HG03342 (cell line): ENCODE results near the gene TRIP11.

Experiments used
- ATAC-seq: cut with Tn5 transposase; IDR thresholded peaks from one replicate; pipeline ENCODE4 v1.9.1; 2021; ENCODE audit warnings: mild to moderate bottlenecking, moderate library complexity; ENCODE audit not compliant: unreplicated experiment

The TRIP11 gene

DNA sequence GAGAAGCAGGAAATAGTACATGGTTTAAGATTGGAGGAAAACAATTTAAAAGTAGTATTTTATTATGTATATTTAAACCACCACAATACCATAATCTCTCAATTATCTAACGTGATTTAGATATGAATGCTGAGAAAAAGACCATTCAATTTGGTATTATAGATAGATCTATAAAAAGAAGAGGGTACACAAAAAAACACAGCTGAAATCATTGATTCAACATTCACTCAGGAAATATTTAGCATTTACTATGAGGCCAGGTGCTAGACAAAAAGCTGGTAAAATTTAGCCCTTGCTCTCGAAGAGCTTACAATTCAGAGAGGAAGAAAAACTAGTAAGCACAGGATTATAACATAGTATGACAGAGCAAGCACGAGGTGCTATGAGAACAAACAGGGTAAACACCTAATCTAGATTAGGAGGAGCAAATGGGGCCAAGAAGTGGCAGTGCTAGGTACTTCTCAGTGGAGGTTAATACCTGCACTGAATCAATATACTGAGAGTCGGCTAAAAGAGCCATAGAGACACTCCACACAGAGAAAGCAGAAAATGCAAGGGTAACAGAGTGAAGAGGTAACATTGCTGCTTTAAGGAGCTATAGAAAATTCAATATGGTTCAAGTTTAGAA, 27.6 kb downstream of the TRIP11 start:
- no peak for ATAC-seq

DNA sequence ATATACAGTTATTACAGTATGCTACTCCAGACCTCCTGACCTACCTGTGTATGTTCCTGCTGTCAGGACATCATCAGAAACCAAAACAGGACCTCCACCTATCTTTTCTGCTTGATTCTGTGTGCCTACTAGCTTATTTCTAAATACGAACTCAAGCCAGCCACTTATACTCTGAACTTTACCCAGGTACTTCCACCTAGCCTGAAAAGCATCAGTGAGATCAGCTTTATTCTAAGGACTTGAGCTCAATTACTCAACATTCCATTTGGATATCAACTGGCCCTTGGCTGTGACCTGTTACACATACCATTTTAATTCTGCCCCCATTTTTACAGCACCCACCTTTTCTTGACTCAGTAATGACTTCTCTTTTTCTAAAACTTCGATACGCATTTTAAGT, 29.2 kb downstream of the TRIP11 start:
- ATAC-seq: no peak

DNA sequence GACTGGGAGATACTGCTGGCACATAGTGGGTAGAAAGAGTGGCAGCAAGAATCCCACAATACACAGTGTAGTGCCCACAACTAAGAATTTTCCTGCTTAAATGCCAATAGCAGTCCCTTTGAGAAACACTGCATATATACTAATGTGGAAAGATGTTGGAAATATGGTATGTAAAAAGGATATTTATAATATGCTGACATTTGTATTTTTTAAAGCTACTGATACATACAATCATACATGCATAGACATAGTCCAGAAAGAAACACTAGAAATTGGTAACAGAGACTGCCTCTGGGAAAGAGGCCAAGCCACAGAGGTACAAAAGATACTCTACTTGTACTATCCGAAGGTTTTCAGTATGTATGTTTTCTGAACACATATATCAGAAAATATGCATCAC, 30.3 kb downstream of the TRIP11 start:
- no peak for ATAC-seq

DNA sequence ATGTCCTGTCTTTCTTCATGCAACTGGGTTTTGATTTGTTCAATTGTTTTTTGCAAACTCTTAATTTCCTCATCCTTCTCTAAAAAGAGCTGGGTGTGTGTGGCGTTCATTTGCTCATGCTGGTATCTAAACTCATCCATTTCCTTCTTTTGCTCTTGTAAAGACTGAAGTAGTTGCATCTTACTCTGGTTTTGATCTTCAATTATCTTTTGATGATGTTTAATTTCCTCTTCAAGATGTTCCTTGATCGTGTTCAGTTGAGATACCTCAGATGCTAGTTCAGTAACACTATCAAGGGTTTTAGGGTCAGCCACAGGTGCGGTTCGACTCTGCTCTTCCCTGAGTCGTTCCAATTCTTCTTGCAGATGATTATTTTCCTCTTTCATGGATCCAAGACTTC, 34.8 kb downstream of the TRIP11 start:
- ATAC-seq: no peak

DNA sequence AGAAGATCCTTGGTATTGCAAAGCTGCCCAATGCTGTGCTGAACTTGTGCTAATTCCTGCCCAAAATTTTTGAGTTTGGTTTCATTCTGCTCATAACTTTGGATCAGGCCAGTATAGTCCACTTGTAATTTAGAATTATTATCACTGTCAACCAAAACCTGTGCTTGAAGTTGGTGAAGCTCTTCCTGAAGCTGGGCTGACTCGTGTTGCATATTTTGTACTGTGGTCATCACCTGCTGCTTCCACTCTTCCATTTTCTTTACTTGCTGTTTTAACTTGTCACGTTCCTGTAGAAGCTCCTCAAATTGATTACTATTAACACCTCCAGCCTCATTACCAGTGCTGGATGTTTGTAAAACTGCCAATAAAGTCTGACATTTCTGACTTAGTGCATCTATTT, 35.8 kb downstream of the TRIP11 start:
- ATAC-seq: no peak

GRCh38 chr14:91998667-91999570, 40.9 kb downstream of the TRIP11 start:
- ATAC-seq: no peak

DNA sequence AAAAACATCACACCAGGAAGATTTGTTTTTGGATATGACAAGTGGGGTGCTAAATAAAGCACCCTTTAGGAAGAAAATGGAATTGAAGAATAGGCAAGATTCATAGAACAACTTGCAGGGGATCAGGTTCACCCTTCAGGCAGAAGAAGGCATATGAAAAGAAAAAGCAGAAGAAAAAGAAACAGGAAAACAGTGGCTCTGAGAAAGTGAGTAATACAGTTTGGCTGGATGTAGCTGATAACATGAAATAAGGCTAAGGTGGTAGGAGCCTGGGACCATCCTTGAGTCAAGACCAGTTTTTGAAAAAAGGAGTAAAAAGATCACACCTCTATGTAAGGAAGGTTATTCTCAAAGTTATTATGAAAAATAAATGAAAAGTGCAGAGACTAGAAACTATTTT, 42.4 kb downstream of the TRIP11 start:
- no peak for ATAC-seq

DNA sequence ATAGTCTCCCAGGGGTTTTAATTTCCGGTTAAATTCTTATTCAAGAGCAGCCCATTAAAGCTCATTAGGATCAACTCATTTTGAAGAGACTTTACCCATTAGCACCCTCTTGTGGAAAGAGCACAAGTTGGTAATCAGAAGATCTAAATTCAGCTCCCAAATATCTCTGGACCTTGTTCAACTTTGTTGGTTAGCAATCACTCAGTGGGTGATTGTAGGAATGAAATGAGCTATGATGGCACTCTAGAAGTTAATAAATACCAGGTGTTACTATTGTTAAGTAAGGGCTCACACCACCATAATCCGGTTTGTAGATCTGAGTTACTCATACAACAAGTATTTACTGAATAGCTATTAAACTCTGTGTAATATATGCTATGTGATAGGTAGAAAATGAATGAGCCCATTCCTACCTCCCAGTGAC, 42.9 kb downstream of the TRIP11 start:
- ATAC-seq: no peak

DNA sequence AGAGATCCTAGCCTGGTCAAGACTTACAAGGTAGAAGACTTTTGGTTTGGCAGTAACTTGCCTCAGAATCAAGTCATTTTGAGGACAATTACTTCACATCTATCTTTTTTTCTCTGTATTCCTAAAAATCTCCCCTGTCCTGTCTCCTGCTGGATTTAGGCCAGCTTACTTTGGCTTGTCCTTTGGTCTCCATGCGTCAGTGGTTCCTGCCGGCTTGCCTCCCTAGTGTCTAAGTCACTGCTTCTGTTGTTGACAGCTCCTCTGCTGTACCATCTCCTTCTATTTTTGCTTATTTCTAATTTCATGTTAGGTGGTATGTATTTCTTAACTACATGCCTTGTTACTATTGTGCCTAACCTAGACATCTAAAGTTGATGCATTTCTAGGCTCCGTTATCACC, 52.7 kb downstream of the TRIP11 start:
- ATAC-seq: no peak

GRCh38 chr14:91985521-91986255, 54.2 kb downstream of the TRIP11 start:
- ATAC-seq: no peak

DNA sequence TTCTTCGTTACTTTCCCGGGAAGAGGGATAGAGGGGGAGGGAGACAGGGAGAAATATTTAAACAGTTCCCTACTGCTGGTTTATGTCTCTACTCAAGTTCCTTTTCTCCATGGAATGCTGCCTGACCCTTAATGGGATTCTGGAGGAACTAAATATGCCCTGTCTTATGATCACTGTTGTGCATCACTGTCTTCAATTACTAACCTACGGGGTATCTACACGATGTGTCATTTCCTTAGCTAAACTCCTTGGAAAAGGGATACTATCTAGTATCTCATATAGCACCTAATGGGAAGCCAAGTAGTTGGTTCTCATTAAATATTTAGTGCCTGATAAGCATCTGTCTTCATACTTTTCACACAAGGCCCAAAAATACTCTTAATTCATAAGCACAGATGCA, 54.9 kb downstream of the TRIP11 start:
- no peak for ATAC-seq

DNA sequence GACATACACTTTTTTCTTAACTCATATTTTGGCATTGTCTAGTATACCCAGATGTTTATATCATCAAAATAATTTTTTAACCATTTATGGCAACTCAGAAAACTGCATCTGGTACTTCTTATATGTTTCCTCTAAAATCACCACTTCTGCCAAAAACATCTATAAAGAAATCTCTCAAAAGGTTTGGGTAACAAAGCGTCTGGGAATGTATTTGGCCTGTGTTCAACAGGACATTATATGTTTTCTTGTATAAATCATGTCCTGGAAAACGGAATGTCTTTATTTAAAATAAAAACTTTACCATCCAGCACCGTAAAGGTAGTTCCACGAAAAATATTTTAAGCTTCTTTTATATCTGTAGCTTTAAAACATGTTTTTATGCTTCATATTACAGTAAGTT, 56.3 kb downstream of the TRIP11 start:
- ATAC-seq: no peak

DNA sequence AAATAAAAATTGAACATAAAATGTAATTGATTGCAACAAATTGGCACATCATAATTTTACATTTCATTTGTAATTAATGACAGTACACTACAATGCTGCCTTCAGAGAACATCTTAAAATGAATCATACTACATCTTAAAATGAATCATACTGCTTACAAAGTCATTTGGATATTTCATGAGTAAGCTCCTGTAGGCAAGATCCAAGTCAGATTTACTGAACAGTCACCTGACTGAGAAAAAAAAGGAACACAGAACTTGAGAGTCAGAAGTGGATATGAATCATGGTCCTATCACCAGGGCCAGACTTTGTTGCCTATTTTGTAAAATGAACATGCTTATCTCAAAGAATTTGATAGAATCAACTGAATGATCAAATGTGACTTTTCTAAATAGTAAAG, 59.7 kb downstream of the TRIP11 start:
- peak; percentile 62 for ATAC-seq

- ATAC-seq: no peak
Observed at GRCh38 chr14:91977884-91978283, 62.0 kb downstream of the TRIP11 start.

GRCh38 chr14:91975763-91976162, 64.1 kb downstream of the TRIP11 start:
- no peak for ATAC-seq

DNA sequence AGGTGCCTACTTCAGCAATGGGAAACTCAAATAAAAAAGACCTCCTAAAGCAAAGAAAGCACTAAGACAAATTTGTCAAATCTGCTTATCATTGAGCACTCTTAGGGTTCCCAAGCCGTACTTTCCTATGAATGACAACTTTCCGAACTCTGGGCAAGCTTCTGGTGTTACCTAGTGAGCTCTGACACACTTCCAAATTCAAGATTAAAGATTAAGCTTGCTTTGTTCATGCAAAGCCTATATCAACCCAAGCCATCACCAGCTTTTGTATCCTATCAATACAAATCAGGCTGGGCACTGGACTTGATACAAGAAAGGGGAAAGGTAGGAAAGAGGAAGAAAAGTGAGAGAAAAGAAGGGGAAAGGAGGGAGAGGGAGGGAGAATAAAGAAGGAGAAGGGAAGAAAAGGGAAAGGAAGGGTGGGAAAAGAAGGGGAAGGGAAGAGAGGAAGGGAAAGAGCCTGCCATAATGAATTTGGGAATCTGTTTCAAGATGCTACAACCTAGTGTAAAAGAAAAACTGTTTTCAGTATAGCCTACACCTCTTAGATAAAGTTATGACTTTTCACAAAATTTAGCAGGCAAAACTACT, 68.6 kb downstream of the TRIP11 start:
- no peak for ATAC-seq

DNA sequence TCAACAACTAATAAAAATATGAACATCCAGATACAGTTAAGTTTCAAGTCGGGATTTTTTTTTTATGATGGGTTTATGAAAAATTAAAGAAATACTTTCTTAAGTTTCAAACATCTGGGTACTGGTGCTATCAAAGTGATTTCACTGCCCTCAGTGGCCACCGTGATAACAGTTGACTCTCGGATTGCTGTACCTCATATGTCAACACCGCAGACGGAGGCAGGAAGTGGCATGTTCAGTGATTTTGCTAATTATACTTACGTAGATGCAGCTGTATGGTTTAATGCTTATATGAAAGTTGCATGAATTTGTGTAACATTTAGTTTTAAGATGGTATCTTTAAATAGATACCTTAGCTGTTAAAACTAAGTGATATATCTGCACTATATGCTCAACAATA, 71.6 kb downstream of the TRIP11 start:
- ATAC-seq: no peak

GRCh38 chr14:91964724-91965123, 75.1 kb downstream of the TRIP11 start:
- no peak for ATAC-seq

DNA sequence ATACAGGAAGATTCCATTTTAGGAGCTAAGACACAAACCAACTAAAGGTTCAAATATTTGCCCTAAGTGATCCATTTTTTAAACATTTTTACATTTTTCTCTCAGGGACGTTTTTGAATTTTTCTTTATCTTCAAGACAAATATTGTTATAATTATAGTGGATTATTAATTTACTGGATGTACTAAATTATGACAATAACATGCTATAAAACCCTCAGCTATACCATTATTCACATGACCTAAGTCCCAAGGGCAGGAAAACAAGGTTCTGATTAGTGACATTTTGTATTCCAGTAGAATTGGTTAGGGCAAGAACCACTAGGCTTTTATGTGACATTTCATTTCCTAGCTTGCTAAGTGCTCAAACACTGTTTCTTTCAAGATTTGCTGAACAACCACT, 75.8 kb downstream of the TRIP11 start:
- ATAC-seq: no peak

GRCh38 chr14:91963465-91963864, 76.4 kb downstream of the TRIP11 start:
- no peak for ATAC-seq
